ENCODE results near the gene MOBP.

DNA sequence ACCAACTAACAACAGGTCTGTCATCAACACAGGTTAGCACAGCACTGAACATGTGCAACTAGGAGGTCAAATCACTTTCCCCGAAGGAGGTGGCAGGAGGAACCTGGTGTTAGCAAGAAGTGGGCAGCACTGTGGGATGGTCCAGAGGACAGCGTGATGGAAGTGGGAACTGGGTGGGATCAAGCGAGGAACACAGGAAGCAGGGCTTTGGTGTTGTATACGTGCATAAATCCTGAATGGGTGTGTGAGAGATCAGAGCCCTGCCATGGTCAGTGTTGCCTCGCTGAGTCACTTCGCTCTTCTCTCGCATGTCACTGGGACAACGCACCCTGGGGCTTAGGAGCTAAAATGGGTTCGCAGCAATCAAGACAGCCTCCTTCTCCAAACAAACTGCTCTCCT lies 62.1 kb downstream of the MOBP start:
- no peak for TF ChIP-seq TAF1 (conservative IDR thresholded peaks at IDR 0.05)
- TF ChIP-seq, protein P1, sequence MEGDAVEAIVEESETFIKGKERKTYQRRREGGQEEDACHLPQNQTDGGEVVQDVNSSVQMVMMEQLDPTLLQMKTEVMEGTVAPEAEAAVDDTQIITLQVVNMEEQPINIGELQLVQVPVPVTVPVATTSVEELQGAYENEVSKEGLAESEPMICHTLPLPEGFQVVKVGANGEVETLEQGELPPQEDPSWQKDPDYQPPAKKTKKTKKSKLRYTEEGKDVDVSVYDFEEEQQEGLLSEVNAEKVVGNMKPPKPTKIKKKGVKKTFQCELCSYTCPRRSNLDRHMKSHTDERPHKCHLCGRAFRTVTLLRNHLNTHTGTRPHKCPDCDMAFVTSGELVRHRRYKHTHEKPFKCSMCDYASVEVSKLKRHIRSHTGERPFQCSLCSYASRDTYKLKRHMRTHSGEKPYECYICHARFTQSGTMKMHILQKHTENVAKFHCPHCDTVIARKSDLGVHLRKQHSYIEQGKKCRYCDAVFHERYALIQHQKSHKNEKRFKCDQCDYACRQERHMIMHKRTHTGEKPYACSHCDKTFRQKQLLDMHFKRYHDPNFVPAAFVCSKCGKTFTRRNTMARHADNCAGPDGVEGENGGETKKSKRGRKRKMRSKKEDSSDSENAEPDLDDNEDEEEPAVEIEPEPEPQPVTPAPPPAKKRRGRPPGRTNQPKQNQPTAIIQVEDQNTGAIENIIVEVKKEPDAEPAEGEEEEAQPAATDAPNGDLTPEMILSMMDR (IDR thresholded peaks at IDR 0.05; ENCODE audit: low read depth, low read length, missing input control), result no peak
